Upper lobe of right lung (tissue), 1 donor: ENCODE data around the gene DNMT3A. TPM values are rescaled to one million over a fixed set of nuclear protein-coding genes. Genes with fewer than 3 reads are reported as not detected.
A peak's percentile ranks its signal among the peaks of the same experiment; 100 is the strongest.

Experiments
- ATAC-seq: fragments of 200-7000 bp; cut with Tn5 transposase; one replicate; pipeline ENCODE4 v1.9.1; 2020; ENCODE audit warnings: mild to moderate bottlenecking, moderate library complexity
- DNase-seq: peaks from one replicate; pipeline ENCODE4 v3.0.0-alpha.2; 2020
- H3K27ac ChIP-seq: fragments of 200-600 bp; one replicate; pipeline ENCODE4 v1.8.0; 2022
- H3K27me3 ChIP-seq: fragments of 200-600 bp; one replicate; pipeline ENCODE4 v1.8.0; 2022; ENCODE audit warnings: mild to moderate bottlenecking
- H3K36me3 ChIP-seq: fragments of 200-600 bp; one replicate; pipeline ENCODE4 v1.8.0; 2022
- H3K4me1 ChIP-seq: fragments of 200-600 bp; one replicate; pipeline ENCODE4 v1.8.0; 2022
- H3K4me3 ChIP-seq: fragments of 200-600 bp; one replicate; pipeline ENCODE4 v1.8.0; 2022; ENCODE audit warnings: mild to moderate bottlenecking
- H3K9me3 ChIP-seq: fragments of 200-600 bp; one replicate; pipeline ENCODE4 v1.8.0; 2022
- intact Hi-C: fragments of 100-400 bp; cut with DNase I; formaldehyde crosslinking; loops from one replicate; pipeline ENCODE4 v1.11.0; 2022
- total RNA-seq: library from RNA; stranded (reverse); fragmentation: NEBNext Ultra II Directional; extraction: Animal tissue kit (Norgen Biotek cat#: 25700); gene quantifications from one replicate; pipeline ENCODE4 v1.2.1, GENCODE V29; 2021
- TF ChIP-seq, protein P1 (sequence below): fragments of 200-600 bp; IDR thresholded peaks from one replicate; pipeline ENCODE4 v1.8.0; 2022; ENCODE audit warnings: antibody characterized with exemption
- donor health status: DM: no; HTN: yes; CAD: no; lungs with severe emphysema.

The DNMT3A gene
- total RNA-seq, 1 donor from 2014 or later, result 31.3 TPM

DNA sequence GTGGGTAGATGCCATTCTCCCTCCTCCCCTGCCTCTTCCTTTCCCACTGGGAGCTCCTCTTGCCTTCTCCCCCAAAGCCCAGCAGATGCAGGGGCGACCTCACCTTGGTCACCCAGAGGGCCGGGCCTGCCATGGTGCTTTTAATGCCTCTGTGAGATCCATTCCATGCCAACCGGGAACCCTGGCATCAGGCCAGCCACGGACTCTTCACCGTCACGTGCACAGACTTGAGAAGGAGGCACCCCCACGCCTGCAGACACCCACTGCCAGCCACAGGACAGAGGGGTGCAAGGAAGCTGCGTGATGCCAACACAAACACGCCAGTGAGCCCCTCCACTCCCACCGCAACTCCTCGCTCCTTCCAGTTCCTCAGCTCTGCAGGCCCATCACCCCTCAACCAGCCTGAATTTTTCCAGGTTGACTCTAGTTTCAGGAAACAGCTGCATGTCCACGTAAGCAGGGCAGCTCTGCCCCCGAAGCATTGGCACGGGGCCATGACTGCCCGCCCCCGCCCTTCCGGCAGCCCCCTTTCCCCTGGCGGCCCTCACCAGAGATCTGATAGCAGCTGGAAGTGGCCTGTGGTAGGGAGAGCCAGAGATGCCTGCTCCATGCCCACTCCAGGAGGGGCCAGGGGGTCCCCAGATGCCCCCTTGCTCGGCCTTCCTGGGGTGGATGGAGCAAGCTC lies 50.8 kb downstream of the DNMT3A start:
- Histone ChIP-seq H3K36me3 (no peaks in the 10 kb centered on the region), H3K4me3 (no peak overlapping the region), H3K27me3 (no peaks in the 10 kb centered on the region), H3K27ac (peak overlapping the region; percentile 36), H3K9me3 (no peaks in the 10 kb centered on the region), H3K4me1 (peaks cover 45% of the 10 kb centered on the region)
- DNase-seq (no peak), ATAC-seq (no peak)
- TF ChIP-seq, protein P1, sequence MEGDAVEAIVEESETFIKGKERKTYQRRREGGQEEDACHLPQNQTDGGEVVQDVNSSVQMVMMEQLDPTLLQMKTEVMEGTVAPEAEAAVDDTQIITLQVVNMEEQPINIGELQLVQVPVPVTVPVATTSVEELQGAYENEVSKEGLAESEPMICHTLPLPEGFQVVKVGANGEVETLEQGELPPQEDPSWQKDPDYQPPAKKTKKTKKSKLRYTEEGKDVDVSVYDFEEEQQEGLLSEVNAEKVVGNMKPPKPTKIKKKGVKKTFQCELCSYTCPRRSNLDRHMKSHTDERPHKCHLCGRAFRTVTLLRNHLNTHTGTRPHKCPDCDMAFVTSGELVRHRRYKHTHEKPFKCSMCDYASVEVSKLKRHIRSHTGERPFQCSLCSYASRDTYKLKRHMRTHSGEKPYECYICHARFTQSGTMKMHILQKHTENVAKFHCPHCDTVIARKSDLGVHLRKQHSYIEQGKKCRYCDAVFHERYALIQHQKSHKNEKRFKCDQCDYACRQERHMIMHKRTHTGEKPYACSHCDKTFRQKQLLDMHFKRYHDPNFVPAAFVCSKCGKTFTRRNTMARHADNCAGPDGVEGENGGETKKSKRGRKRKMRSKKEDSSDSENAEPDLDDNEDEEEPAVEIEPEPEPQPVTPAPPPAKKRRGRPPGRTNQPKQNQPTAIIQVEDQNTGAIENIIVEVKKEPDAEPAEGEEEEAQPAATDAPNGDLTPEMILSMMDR, result no peak
- intact Hi-C loops, result no loop called here

DNA sequence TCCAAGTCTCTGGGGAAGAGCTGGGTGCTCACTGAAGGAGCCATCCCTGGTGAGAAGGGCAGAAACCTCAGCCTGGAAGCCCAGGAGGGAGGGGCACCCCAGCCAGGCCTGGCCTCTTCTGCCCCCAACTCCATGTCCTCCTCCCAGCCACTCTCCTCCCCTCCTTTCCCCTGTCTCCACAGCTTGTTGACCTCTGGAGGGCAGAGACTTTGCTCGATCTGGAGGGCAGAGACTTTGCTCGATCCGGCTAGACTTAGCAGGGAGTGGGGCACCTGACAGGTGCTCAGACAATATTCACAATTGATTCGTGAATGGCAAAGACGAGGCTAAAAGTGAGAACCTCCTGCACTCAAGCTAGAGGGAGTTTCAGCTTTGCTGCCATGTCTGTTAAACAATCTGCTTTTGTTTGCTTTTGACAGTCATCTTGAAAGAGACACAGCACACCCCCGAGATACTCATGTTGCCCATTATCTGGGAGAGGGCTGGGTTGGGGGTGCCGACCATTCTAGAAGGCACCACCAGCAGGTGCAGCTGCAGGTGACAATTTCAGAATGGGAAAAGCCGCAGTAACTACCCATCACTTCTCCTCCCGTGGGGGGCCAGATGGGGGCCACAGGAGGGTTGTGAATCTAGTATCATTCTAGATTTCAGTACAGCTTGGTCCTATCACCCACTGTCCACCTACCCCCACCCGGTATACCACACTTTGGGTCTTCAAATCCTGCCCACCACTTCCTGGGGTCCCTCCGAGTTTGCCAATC lies 54.8 kb downstream of the DNMT3A start:
- TF ChIP-seq, protein P1, result no peak
- H3K4me1 ChIP-seq, result peaks cover 32% of the 10 kb centered on the region
- ATAC-seq (no peak), DNase-seq (no peak)
- no peaks in the 10 kb centered on the region for H3K9me3 ChIP-seq
- no peak overlapping the region for H3K27ac ChIP-seq
- no peaks in the 10 kb centered on the region for H3K27me3 ChIP-seq
- H3K4me3 ChIP-seq, result no peak overlapping the region
- intact Hi-C loops, result no loop called here
- peaks cover 9% of the 10 kb centered on the region for H3K36me3 ChIP-seq

GRCh38 chr2:25286025-25286400 lies 55.7 kb downstream of the DNMT3A start:
- intact Hi-C loops, result no loop called here
- Histone ChIP-seq H3K4me1 (peaks cover 27% of the 10 kb centered on the region), H3K4me3 (no peak overlapping the region), H3K9me3 (no peaks in the 10 kb centered on the region), H3K27ac (peak overlapping the region; percentile 47), H3K27me3 (no peaks in the 10 kb centered on the region), H3K36me3 (peaks cover 14% of the 10 kb centered on the region)
- ATAC-seq, result peak; percentile 84
- TF ChIP-seq, protein P1, result no peak
- no peak for DNase-seq

- ATAC-seq, result no peak
- H3K36me3 ChIP-seq, result peaks cover 17% of the 10 kb centered on the region
- TF ChIP-seq, protein P1, result no peak
- intact Hi-C loops, result no loop called here
- no peaks in the 10 kb centered on the region for H3K27me3 ChIP-seq
- H3K9me3 ChIP-seq, result no peaks in the 10 kb centered on the region
- no peak overlapping the region for H3K4me3 ChIP-seq
- peak overlapping the region; percentile 47 for H3K27ac ChIP-seq
- H3K4me1 ChIP-seq, result peaks cover 21% of the 10 kb centered on the region
- DNase-seq, result no peak
Measured at GRCh38 chr2:25285265-25286024, 56.3 kb downstream of the DNMT3A start.

- H3K27me3 ChIP-seq, result no peaks in the 10 kb centered on the region
- intact Hi-C loops, result no loop called here
- TF ChIP-seq, protein P1, result no peak
- H3K9me3 ChIP-seq, result no peaks in the 10 kb centered on the region
- no peak overlapping the region for H3K4me3 ChIP-seq
- no peak overlapping the region for H3K27ac ChIP-seq
- peaks cover 19% of the 10 kb centered on the region for H3K4me1 ChIP-seq
- peaks cover 17% of the 10 kb centered on the region for H3K36me3 ChIP-seq
- ATAC-seq (no peak), DNase-seq (no peak)
Measured at GRCh38 chr2:25284756-25285155, 57.0 kb downstream of the DNMT3A start.
